Breast epithelium (tissue), 4 donors: ENCODE results near the gene ETFA. TPM values are rescaled to one million over a fixed set of nuclear protein-coding genes. Genes with fewer than 3 reads are reported as not detected.

Experiments used
- DNase-seq, 2 donors: peaks; one replicate each; pipeline ENCODE4 v3.0.0-alpha.2; 2019; ENCODE audit warnings: low spot score in 2 of 2
- H3K27ac ChIP-seq, 2 donors: fragments of 200-600 bp; sonication (generic) in 1 of 2; one replicate each; pipeline ENCODE4 v1.5.1; 2016 to 2019; ENCODE audit warnings: mild to moderate bottlenecking in 1 of 2
- H3K27me3 ChIP-seq, 2 donors: fragments of 200-600 bp; sonication (generic) in 1 of 2; one replicate each; pipeline versions ENCODE4 v1.5.1 to v1.6.0; 2017 to 2019; ENCODE audit warnings: control low read depth in 1 of 2, mild to moderate bottlenecking in 1 of 2
- H3K36me3 ChIP-seq: fragments of 200-600 bp; one replicate; pipeline ENCODE4 v1.5.1; 2019
- H3K4me1 ChIP-seq, 2 donors: fragments of 200-600 bp; sonication (generic); one replicate each; pipeline ENCODE4 v1.5.1; 2016 to 2019; ENCODE audit warnings: control low read depth in 1 of 2
- H3K4me3 ChIP-seq, 3 donors: fragments of 200-600 bp; sonication (generic); 1 replicate in 2 of 3; 2 replicates in 1 of 3; pipeline ENCODE4 v1.5.1; 2016 to 2019; ENCODE audit warnings: mild to moderate bottlenecking in 3 of 3, moderate library complexity in 2 of 3
- H3K9me3 ChIP-seq, 2 donors: fragments of 200-600 bp; sonication (generic) in 1 of 2; one replicate each; pipeline ENCODE4 v1.5.1; 2016 to 2019; ENCODE audit warnings: control low read depth in 1 of 2
- CTCF ChIP-seq, 3 donors: fragments of 450-650 bp; IDR thresholded peaks; one replicate each; pipeline ENCODE4 v1.5.1; 2016 to 2017; ENCODE audit warnings: antibody characterized with exemption in 3 of 3, mild to moderate bottlenecking in 3 of 3, moderate library complexity in 3 of 3
- POLR2A ChIP-seq: fragments of 450-650 bp; IDR thresholded peaks from one replicate; pipeline ENCODE4 v1.6.1; 2016; ENCODE audit warnings: antibody characterized with exemption, mild to moderate bottlenecking, moderate library complexity
- POLR2AphosphoS5 ChIP-seq, 3 donors: sonication (generic); formaldehyde crosslinking; IDR thresholded peaks; one replicate each; pipeline ENCODE4 v1.6.1; 2017; ENCODE audit warnings: antibody characterized with exemption in 3 of 3
- intact Hi-C: fragments of 100-400 bp; cut with DNase I; formaldehyde crosslinking; loops from one replicate; pipeline ENCODE4 v1.15.1; 2023; ENCODE audit warnings: low total_unique reads
- total RNA-seq, 3 donors: library from RNA; depleted of rRNA; stranded (reverse); fragments of >200 nt; gene quantifications; one replicate each; pipeline ENCODE4 v1.1.0, GENCODE V29; 2016

Gene ETFA
- total RNA-seq, 3 donors from 2014 or later, result 96.0 to 108 (median 108) TPM

- DNase-seq, result no peak
- Histone ChIP-seq H3K4me3 (no peak overlapping the region), H3K27me3 (peaks cover 0 to under 1% of the 10 kb centered on the region in 2 donors), H3K36me3 (no peaks in the 10 kb centered on the region), H3K9me3 (no peaks in the 10 kb centered on the region), H3K27ac (no peak overlapping the region), H3K4me1 (no peaks in the 10 kb centered on the region)
- TF ChIP-seq POLR2AphosphoS5 (IDR thresholded peaks at IDR 0.05) (no peak), POLR2A (no peak), CTCF (IDR thresholded peaks at IDR 0.05) (no peak)
- intact Hi-C loops, result no loop called here
Observed at GRCh38 chr15:76353903-76354302, 42.6 kb upstream of the ETFA start.

- H3K4me3 ChIP-seq, result no peak overlapping the region
- no peaks in the 10 kb centered on the region for H3K36me3 ChIP-seq
- no peaks in the 10 kb centered on the region for H3K9me3 ChIP-seq
- intact Hi-C loops, result no loop called here
- no peak overlapping the region for H3K27ac ChIP-seq
- H3K4me1 ChIP-seq, result no peaks in the 10 kb centered on the region
- H3K27me3 ChIP-seq, result peaks cover 0 to 4% of the 10 kb centered on the region in 2 donors
- DNase-seq, result no peak
- TF ChIP-seq CTCF (IDR thresholded peaks at IDR 0.05) (no peak), POLR2A (no peak), POLR2AphosphoS5 (IDR thresholded peaks at IDR 0.05) (no peak)
Observed at GRCh38 chr15:76353023-76353577, 41.8 kb upstream of the ETFA start.

- no peaks in the 10 kb centered on the region for H3K36me3 ChIP-seq
- no peak for TF ChIP-seq POLR2AphosphoS5 (IDR thresholded peaks at IDR 0.05)
- no peak for TF ChIP-seq CTCF (IDR thresholded peaks at IDR 0.05)
- no peak for TF ChIP-seq POLR2A
- H3K27me3 ChIP-seq, result peaks cover 6 to 40% of the 10 kb centered on the region in 2 donors
- H3K9me3 ChIP-seq, result no peaks in the 10 kb centered on the region
- H3K4me1 ChIP-seq, result peaks cover 0 to 9% of the 10 kb centered on the region in 2 donors
- H3K27ac ChIP-seq, result no peak overlapping the region
- H3K4me3 ChIP-seq, result no peak overlapping the region
- intact Hi-C loops, result no loop called here
- no peak for DNase-seq
Observed at GRCh38 chr15:76349301-76350070, 38.2 kb upstream of the ETFA start.

- DNase-seq, result no peak
- no peak overlapping the region for H3K4me3 ChIP-seq
- TF ChIP-seq CTCF (IDR thresholded peaks at IDR 0.05) (no peak), POLR2A (no peak), POLR2AphosphoS5 (IDR thresholded peaks at IDR 0.05) (no peak)
- peaks cover 0 to 12% of the 10 kb centered on the region in 2 donors for H3K4me1 ChIP-seq
- H3K36me3 ChIP-seq, result no peaks in the 10 kb centered on the region
- H3K9me3 ChIP-seq, result no peaks in the 10 kb centered on the region
- no peak overlapping the region for H3K27ac ChIP-seq
- peaks cover 11 to 59% of the 10 kb centered on the region in 2 donors for H3K27me3 ChIP-seq
- intact Hi-C loops, result no loop called here
Observed at GRCh38 chr15:76347482-76348055, 36.3 kb upstream of the ETFA start.
